HG03457 (cell line): ENCODE results near the gene TMEM60.
"Not testable (repeated sequence)": the region's sequence is repeated elsewhere in the genome, so short reads cannot be mapped to it uniquely, and the experiment has no call there.

ENCODE experiments used
- ATAC-seq: cut with Tn5 transposase; IDR thresholded peaks from one replicate; pipeline ENCODE4 v1.9.1; 2021; ENCODE audit warnings: moderate number of reproducible peaks; ENCODE audit not compliant: unreplicated experiment

TMEM60 gene

DNA sequence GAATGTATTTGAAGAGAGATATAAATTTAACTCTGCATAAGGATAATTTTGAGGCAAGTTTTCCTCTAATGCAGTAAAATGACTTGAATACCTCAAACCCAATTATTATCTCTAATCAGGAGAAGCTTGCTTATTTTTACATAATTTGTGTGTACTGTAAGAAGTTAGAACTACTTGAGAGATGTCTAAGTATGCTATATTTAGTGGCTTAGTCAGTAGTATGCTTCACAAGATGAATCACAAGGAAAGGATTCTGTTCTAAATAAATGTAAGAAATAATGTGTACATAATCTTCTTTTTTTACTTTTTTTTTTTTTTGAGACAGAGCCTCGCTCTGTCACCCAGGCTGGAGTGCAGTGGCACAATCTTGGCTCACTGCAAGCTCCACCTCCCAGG is 14.1 kb upstream of the TMEM60 start:
- no peak for ATAC-seq

GRCh38 chr7:77811516-77812289 is 13.5 kb upstream of the TMEM60 start:
- ATAC-seq: no peak

DNA sequence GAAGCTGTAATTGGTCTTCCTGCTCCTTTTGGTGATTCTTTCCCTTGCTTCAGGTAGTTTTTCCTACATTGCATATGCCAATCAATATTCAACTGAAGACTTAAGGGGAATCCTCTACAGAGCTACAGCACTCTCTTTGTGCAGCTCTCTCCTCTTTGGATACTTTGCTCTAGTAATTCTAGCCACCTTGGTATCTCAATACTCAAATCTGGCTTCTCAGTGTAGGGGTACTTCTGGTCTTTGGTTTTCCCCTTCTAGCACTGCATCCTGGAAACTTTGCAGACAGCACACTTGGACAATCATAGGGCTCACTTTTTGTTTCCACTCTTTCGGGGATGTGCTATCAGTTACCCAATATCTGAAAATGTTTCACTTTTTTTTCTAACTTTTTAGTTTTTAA is 10.3 kb upstream of the TMEM60 start:
- no peak for ATAC-seq

DNA sequence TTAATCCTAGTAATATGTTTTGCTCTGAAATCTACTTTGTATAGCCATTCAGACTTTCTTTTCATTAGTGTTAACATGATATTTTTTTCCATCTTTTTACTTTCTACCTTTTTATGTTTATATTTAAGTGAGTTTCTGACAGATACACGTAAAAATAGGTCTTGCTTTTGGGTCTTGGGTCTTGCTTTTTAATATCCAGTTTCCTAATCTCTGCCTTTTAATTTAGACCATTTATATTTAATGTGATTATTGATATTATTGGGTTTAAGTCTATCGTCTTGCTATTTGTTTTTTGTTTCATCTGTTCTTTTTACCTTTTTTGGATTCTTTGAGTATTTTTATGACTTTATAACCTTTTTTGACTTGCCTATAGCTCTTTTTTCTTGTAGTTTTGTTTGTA is 8.2 kb upstream of the TMEM60 start:
- no peak for ATAC-seq

DNA sequence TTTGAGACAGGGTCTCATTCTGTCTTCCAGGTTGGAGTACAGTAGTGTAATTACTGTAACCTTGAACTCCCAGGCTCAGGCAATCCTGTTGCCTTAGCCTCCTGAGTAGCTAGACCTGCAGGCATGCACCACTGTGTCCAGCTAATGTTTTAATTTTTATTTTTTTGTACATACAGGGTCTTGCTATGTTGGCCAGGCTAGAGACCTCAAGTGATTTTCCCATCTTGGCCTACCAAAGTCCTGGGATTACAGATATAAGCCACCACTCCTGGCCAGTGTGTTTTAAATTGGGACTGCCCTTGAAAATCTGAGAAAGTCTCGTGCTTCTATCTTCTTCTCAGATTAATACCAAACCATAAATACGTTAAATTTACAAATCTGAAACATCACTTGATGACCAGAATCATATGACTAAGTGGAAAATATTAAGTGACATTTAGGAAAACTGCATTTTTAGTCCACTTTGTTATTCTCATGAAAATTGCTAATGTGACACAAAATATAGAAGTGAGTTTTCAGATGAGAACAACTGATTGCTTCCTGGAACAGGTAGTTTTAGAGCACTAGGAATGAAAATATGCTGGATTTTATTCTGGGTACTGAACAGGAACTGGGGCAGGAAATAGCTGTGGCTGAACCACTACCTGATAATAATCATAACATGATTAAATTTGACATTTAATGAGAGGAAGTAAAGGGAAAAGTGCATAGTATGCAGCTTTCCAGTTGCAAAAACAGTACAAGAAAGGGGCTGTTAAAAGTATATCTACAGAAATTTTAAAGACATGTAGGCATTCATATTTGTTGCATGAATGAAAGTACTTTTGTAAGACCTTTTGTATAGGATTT is 4.5 kb upstream of the TMEM60 start:
- ATAC-seq: no peak

DNA sequence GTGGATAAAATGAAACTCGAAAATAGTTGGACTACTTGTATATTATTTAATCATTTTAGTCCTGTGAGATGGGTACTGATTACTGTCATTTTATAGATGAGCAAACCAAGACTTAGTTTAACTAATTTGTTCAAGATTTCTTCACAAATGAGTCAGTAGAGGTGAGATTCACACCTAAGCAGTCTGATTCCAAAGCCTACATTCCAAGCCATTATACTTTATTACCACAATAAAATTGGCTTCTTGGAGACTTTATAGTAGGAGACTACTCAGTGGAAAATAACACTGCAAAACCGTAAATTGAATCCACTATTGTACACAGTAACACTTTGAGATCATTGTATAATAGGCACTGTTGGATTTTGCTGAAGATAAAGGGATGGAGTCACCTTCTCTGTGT is 2.5 kb upstream of the TMEM60 start:
- no peak for ATAC-seq

DNA sequence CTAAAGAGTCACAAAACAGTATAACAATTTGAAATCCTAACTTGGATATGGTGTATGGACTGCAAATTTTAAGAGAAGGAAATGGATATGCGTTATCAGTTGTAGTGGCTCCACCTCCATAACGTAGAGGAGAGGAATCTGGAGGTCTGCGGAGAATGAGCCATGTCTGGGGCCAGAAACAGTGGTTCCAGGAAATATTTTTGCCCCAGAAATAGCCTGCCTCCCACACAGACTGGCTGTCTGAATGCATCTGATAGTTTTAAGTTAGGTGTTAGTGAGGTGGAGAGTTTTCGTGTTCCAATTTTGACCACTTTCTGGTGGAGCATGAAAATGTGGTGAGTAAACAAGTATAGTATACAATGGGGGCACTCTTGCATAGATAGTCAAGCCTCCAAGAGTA is 1.9 kb upstream of the TMEM60 start:
- no peak for ATAC-seq

- ATAC-seq: no peak
Observed at GRCh38 chr7:77799078-77799964, 1.1 kb upstream of the TMEM60 start.

DNA sequence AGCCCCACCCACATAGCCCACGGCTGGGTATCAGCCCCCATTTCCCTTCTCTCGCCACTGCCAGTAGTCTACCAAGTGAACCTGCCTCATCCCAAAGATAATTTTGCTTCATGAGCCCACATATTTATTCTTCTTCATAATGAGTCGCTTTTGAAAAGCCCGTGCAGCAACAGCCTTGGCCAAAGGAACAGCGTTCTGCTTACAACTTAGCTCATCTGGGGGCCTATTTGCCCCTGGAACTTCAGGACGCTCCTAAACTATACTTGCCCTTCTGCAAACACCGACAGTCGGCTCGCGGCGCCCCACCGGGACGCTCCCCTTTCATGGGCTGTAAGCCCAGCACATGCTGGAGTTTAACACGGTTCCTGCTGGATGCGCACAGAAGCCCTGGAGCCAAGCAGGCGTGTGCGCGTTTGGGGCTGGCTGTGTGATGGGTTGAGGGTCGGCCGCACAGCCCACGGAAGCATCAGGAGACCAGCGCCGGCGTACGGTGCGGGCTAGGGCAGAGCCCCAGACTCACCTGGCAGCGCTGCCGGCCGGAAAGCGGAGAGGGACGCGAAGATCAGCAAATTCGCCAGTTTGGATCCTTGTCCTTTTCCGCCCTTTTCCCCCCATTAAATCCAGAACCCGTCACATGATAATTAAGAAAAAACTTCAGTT is 370 bp downstream of the TMEM60 start:
- peak; percentile 20 for ATAC-seq

DNA sequence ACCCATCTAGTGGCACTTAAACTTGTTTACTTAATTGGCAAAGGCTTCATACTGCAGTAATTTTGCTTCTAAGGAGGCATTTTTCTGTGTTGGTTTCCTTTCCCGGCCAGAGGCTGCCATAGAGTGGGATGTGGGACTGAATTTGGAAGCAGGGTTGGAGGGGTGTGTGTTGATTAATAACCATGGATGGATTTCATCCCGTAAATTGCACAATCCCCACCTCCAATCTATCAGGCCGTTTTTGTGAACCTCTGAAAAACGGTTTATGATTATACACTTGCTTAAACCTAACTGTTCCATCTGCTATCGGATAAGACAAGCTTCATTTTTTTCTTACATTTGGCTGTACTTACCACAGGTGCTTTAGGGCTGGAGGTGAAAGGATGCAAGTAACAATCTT is 1.3 kb downstream of the TMEM60 start:
- no peak for ATAC-seq

DNA sequence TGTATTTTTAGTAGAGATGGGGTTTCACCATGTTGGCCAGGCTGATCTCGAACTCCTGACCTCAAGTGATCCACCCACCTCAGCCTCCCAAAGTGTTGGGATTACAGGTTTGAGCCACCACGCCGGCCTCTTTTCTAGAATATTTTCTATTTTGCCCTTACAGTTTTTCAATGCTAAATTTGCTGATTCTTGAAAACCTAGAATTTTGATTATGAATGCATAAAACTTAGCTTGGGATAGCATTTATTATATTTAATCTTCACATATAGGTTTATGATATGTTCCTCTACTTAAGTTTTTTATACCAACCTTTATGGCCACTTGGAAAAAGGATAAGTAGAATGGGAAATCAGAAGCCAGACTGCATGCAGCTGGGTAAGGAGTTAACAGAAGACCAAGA is 2.1 kb downstream of the TMEM60 start:
- no peak for ATAC-seq

- ATAC-seq: no peak
Observed at GRCh38 chr7:77794000-77794399, 4.2 kb downstream of the TMEM60 start.

GRCh38 chr7:77791956-77792355 is 6.3 kb downstream of the TMEM60 start:
- ATAC-seq: no peak

DNA sequence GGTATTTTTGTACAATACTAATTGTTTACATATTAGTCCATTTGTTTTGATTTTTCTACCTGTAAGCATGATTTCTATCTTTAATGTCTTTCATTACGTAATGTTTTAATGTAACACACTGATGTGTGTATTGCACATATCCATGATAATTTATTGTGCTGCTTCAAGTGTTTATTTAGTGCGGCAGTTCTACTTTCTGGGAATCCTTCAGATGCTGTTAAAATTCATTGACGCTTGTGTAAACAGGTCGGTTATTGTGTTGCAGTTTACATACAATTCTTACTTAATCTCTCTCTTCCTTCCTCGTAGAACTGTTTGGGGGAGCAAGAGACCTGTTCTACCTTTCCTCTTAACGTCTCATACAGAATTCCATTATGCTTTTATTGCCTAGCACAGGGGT is 6.9 kb downstream of the TMEM60 start:
- no peak for ATAC-seq

- ATAC-seq: no peak
Observed at GRCh38 chr7:77788327-77788902, 9.8 kb downstream of the TMEM60 start.

- no peak for ATAC-seq
Observed at GRCh38 chr7:77786741-77787140, 11.5 kb downstream of the TMEM60 start.

- no peak for ATAC-seq
Observed at GRCh38 chr7:77786018-77786417, 12.2 kb downstream of the TMEM60 start.

- ATAC-seq: not testable (repeated sequence)
Observed at GRCh38 chr7:77784426-77784825, 13.8 kb downstream of the TMEM60 start.

GRCh38 chr7:77783545-77783944 is 14.7 kb downstream of the TMEM60 start:
- ATAC-seq: no peak

DNA sequence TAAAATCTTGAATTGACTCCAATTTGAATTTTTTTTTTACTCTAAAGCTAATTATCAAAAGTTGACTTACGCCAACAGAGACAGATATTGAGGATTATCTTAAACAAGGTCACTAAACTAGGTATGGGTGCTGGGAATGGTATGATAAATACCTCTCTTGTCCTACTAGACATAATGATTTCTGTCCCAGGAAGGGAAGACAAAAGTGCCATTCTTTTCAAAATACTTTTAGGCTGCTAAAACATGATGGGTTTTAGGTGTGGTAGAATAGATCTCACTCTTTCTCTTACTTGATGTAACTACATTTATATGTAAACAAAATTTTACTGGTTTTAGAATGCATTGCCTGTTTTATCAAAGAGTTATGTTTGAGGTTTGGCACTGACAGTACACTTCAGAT is 15.1 kb downstream of the TMEM60 start:
- no peak for ATAC-seq
